ENCODE results near the gene PGM1. TPM values are rescaled to one million over a fixed set of nuclear protein-coding genes. Genes with fewer than 3 reads are reported as not detected.

The PGM1 gene
- total and polyA plus RNA-seq, 9 donors = 33.5 to 105 (median 50.4) TPM

GRCh38 chr1:63679076-63679475 is 85.9 kb downstream of the PGM1 start:
- WGBS, 3 donors = 87 to 93% (median 88%) methylated on average over 2 of the region's 2 CpGs
- no peak for DNase-seq
- H3K4me3 ChIP-seq = no peak overlapping the region
- no peaks in the 10 kb centered on the region for H3K9me3 ChIP-seq
- TF ChIP-seq POLR2A (IDR thresholded peaks at IDR 0.05) = no peak
- TF ChIP-seq CTCF (IDR thresholded peaks at IDR 0.05) = no peak
- TF ChIP-seq EP300 (IDR thresholded peaks at IDR 0.05) = no peak
- H3K36me3 ChIP-seq = no peaks in the 10 kb centered on the region
- no peaks in the 10 kb centered on the region for H3K27me3 ChIP-seq
- peaks cover 7% of the 10 kb centered on the region for H3K4me1 ChIP-seq (ENCODE audit: insufficient read depth)
- intact Hi-C loops (cut with DNase I) = loop anchor here in 3 of 4 donors (5.0 to 10.0 kb wide), 2 partner anchors 456 to 458 kb away; no protein-coding TSS in a partner anchor
- H3K27ac ChIP-seq = no peak overlapping the region

GRCh38 chr1:63679589-63679988 is 86.4 kb downstream of the PGM1 start:
- WGBS, 3 donors = 90 to 95% (median 95%) methylated on average over 3 of the region's 3 CpGs
- Histone ChIP-seq H3K4me1 (ENCODE audit: insufficient read depth) (peaks cover 7% of the 10 kb centered on the region), H3K27ac (no peak overlapping the region), H3K4me3 (no peak overlapping the region), H3K36me3 (no peaks in the 10 kb centered on the region), H3K9me3 (no peaks in the 10 kb centered on the region), H3K27me3 (no peaks in the 10 kb centered on the region)
- no peak for TF ChIP-seq EP300 (IDR thresholded peaks at IDR 0.05)
- no peak for TF ChIP-seq POLR2A (IDR thresholded peaks at IDR 0.05)
- TF ChIP-seq CTCF (IDR thresholded peaks at IDR 0.05) = no peak
- intact Hi-C loops (cut with DNase I) = loop anchor here in 3 of 4 donors (5.0 to 10.0 kb wide), 2 partner anchors 455 to 458 kb away; no protein-coding TSS in a partner anchor
- no peak for DNase-seq

- no peak for DNase-seq
- no peak overlapping the region for H3K4me3 ChIP-seq
- H3K27ac ChIP-seq = no peak overlapping the region
- no peaks in the 10 kb centered on the region for H3K36me3 ChIP-seq
- H3K9me3 ChIP-seq = no peaks in the 10 kb centered on the region
- H3K4me1 ChIP-seq (ENCODE audit: insufficient read depth) = no peaks in the 10 kb centered on the region
- no peaks in the 10 kb centered on the region for H3K27me3 ChIP-seq
- intact Hi-C loops (cut with DNase I) = no loop called here
- TF ChIP-seq EP300 (IDR thresholded peaks at IDR 0.05) (no peak), POLR2A (IDR thresholded peaks at IDR 0.05) (no peak), CTCF (IDR thresholded peaks at IDR 0.05) (no peak)
- 92 to 97% (median 95%) methylated on average over 5 of the region's 5 CpGs for WGBS, 3 donors
Measured at GRCh38 chr1:63682936-63683335, 89.7 kb downstream of the PGM1 start.

GRCh38 chr1:63683759-63684158 is 90.5 kb downstream of the PGM1 start:
- intact Hi-C loops (cut with DNase I) = no loop called here
- H3K27me3 ChIP-seq = no peaks in the 10 kb centered on the region
- H3K9me3 ChIP-seq = no peaks in the 10 kb centered on the region
- H3K4me1 ChIP-seq (ENCODE audit: insufficient read depth) = no peaks in the 10 kb centered on the region
- WGBS, 3 donors = 41 to 47% (median 42%) methylated on average over 3 of the region's 3 CpGs
- TF ChIP-seq CTCF (IDR thresholded peaks at IDR 0.05) (no peak), EP300 (IDR thresholded peaks at IDR 0.05) (no peak), POLR2A (IDR thresholded peaks at IDR 0.05) (no peak)
- no peak for DNase-seq
- H3K4me3 ChIP-seq = no peak overlapping the region
- H3K36me3 ChIP-seq = no peaks in the 10 kb centered on the region
- H3K27ac ChIP-seq = no peak overlapping the region
